HepG2 (cell line): Measurements from ENCODE around the gene BIN1. TPM values are rescaled to one million over a fixed set of nuclear protein-coding genes. Genes with fewer than 3 reads are reported as not detected.
A peak's percentile ranks its signal among the peaks of the same experiment; 100 is the strongest.

Source experiments
- ATAC-seq: fragments of 200-7000 bp; cut with Tn5 transposase; 3 replicates; pipeline ENCODE4 v1.9.1; 2020; ENCODE audit warnings: mild to moderate bottlenecking, moderate library complexity
- BruUV-seq: library from RNA; stranded (reverse); fragments of 400-500 nt; replicated peaks from 2 replicates; lab custom pipeline; 2021; lab: Mats Ljungman, UMichigan
- CTCF ChIA-PET: fragments of 300-600 bp; formaldehyde crosslinking; extraction: SDS; loops from one replicate; lab custom pipeline; 2021; ENCODE audit warnings: low total read pairs, inconsistent platforms, low intra/inter-chr PET ratio; lab: Yijun Ruan, JAX
- POLR2A ChIA-PET: fragments of 350-600 bp; sonication (Branson Sonifier 250); formaldehyde crosslinking; loops from one replicate; lab custom pipeline; 2020; ENCODE audit warnings: antibody characterized with exemption, inconsistent platforms; lab: Yijun Ruan, JAX
- DNase-seq: peaks from one replicate; pipeline ENCODE4 v3.0.0-alpha.2; 2015; ENCODE audit warnings: low spot score
- FAIRE-seq: peaks from 3 replicates; lab custom pipeline; 2011; peaks lifted over from hg19 to GRCh38; lab: Jason Lieb, UNC
- H2AFZ ChIP-seq: one replicate; pipeline ENCODE4 v1.6.1; 2011; ENCODE audit warnings: low read length, inconsistent platforms
- H3K27ac ChIP-seq: fragments of 300-600 bp; 3 replicates; pipeline ENCODE4 v1.8.0; 2011; ENCODE audit warnings: mixed run types, mild to moderate bottlenecking, mixed read lengths, low read length, inconsistent platforms; ENCODE audit not compliant: insufficient read depth; ENCODE audit errors: extremely low read length
- H3K27me3 ChIP-seq, 2 experiments: fragments of 200-600 bp in 1 of 2; 2 replicates in 1 of 2; 3 replicates in 1 of 2; pipeline versions ENCODE4 v1.6.0 to v1.8.0; 2011; ENCODE audit warnings: low read length in 2 of 2, mild to moderate bottlenecking in 2 of 2, moderate library complexity in 2 of 2, inconsistent platforms in 1 of 2; ENCODE audit not compliant: insufficient read depth in 2 of 2, control insufficient read depth in 1 of 2
- H3K36me3 ChIP-seq, 2 experiments: fragments of 200-600 bp in 1 of 2; replicated peaks in 1 of 2; 2 replicates in 1 of 2; 3 replicates in 1 of 2; pipeline versions ENCODE4 v1.5.1 to v1.8.0; 2011; ENCODE audit warnings: low read length in 2 of 2, inconsistent platforms in 1 of 2; ENCODE audit not compliant: insufficient read depth in 2 of 2, control insufficient read depth in 1 of 2
- H3K4me1 ChIP-seq: 2 replicates; pipeline ENCODE4 v1.5.1; 2012; ENCODE audit warnings: low read length, inconsistent platforms; ENCODE audit not compliant: insufficient read depth
- H3K4me2 ChIP-seq: 2 replicates; pipeline ENCODE4 v1.6.0; 2011; ENCODE audit warnings: low read depth, low read length, inconsistent platforms
- H3K4me3 ChIP-seq, 3 experiments: fragments of 200-600 bp in 1 of 3; sonication (generic), shearing (Covaris generic) in 1 of 3; replicated peaks in 1 of 3; 2 replicates each; pipeline ENCODE4 v1.5.1; 2011 to 2016; ENCODE audit warnings: low read length in 3 of 3, inconsistent platforms in 2 of 3, low read depth in 2 of 3, mild to moderate bottlenecking in 2 of 3, control low read depth in 1 of 3, mixed read lengths in 1 of 3; ENCODE audit not compliant: insufficient read depth in 1 of 3
- H3K79me2 ChIP-seq: one replicate; pipeline ENCODE4 v1.6.1; 2011; ENCODE audit warnings: low read length, inconsistent platforms; ENCODE audit not compliant: insufficient read depth
- H3K9ac ChIP-seq: 2 replicates; pipeline ENCODE4 v1.6.0; 2011; ENCODE audit warnings: mild to moderate bottlenecking, low read depth, low read length, inconsistent platforms; ENCODE audit not compliant: insufficient read depth
- H3K9me3 ChIP-seq: 2 replicates; pipeline ENCODE4 v1.5.1; 2012; ENCODE audit warnings: mild to moderate bottlenecking, low read length
- H4K20me1 ChIP-seq: 2 replicates; pipeline ENCODE4 v1.6.0; 2011; ENCODE audit warnings: inconsistent platforms, mild to moderate bottlenecking, low read length, moderate library complexity; ENCODE audit not compliant: insufficient read depth
- ATF7 ChIP-seq, 2 experiments: fragments of 450-650 bp in 1 of 2; sonication (generic) in 1 of 2; formaldehyde crosslinking in 1 of 2; IDR thresholded peaks; 2 replicates each; pipeline versions ENCODE4 v1.4.0 to v1.6.1; 2016 to 2020; ENCODE audit warnings: antibody characterized with exemption in 1 of 2, mild to moderate bottlenecking in 1 of 2, missing genetic modification reagents in 1 of 2
- DMAP1 ChIP-seq: IDR thresholded peaks from 2 replicates; pipeline ENCODE4 v1.6.1; 2016
- MATR3 ChIP-seq: sonication (generic); formaldehyde crosslinking; IDR thresholded peaks from 2 replicates; pipeline ENCODE4 v1.4.0; 2020; ENCODE audit warnings: missing genetic modification reagents
- ZBTB21 ChIP-seq: sonication (generic); formaldehyde crosslinking; IDR thresholded peaks from 2 replicates; pipeline ENCODE4 v1.4.0; 2020; ENCODE audit warnings: missing genetic modification reagents
- ZNF550 ChIP-seq: sonication (generic); formaldehyde crosslinking; IDR thresholded peaks from 2 replicates; pipeline ENCODE4 v1.4.0; 2020; ENCODE audit warnings: mild to moderate bottlenecking, missing genetic modification reagents, borderline replicate concordance
- ZNF564 ChIP-seq: sonication (generic); formaldehyde crosslinking; IDR thresholded peaks from 2 replicates; pipeline ENCODE4 v1.8.1; 2023; ENCODE audit warnings: mild to moderate bottlenecking, missing genetic modification reagents
- ZZZ3 ChIP-seq: sonication (generic); formaldehyde crosslinking; IDR thresholded peaks from 2 replicates; pipeline ENCODE4 v1.4.0; 2020; ENCODE audit warnings: missing genetic modification reagents, mild to moderate bottlenecking, borderline replicate concordance
- WGBS: methylation state at CpG from one replicate; pipeline ENCODE4 v1.1.6; 2017; ENCODE audit warnings: low lambda C conversion rate; 5-methylcytosine and 5-hydroxymethylcytosine counted together
- in situ Hi-C: cut with HindIII; loops from 2 replicates; pipeline ENCODE4 v1.10.0; 2017; ENCODE audit warnings: low pct_unique_long_range_greater_than_20kb; ENCODE audit not compliant: extremely low pct_ligation_motif_present
- intact Hi-C: fragments of 100-400 bp; cut with micrococcal nuclease; formaldehyde crosslinking; loops from one replicate; pipeline ENCODE4 v1.10.0; 2022; ENCODE audit not compliant: unreplicated experiment
- polyA plus RNA-seq, 8 experiments: library from polyadenylated mRNA; depleted of rRNA in 3 of 8; stranded (reverse) in 7 of 8; unstranded in 1 of 8; fragments of >200 nt; fragmentation: Illumina TruSeq in 4 of 8; extraction: Trizol in 4 of 8; gene quantifications; 2 replicates each; pipeline versions ENCODE4 v1.2.1 to v1.2.3, GENCODE V29; 2011 to 2016; ENCODE audit warnings: low read depth in 4 of 8, missing spikeins in 1 of 8, mixed read lengths in 1 of 8; ENCODE audit not compliant: insufficient read depth in 1 of 8
- total RNA-seq, 5 experiments: library from RNA; depleted of rRNA; stranded (reverse); fragments of >200 nt; fragmentation: Illumina TruSeq; extraction: Trizol; gene quantifications; 2 replicates each; pipeline ENCODE4 v1.2.3, GENCODE V29; 2016; ENCODE audit warnings: low read depth in 1 of 5
- TF ChIP-seq, protein P1 (sequence below): sonication (generic); formaldehyde crosslinking; IDR thresholded peaks from 2 replicates; pipeline ENCODE4 v1.4.0; 2020; ENCODE audit warnings: missing genetic modification reagents
- TF ChIP-seq, protein P2 (sequence below): sonication (generic); formaldehyde crosslinking; IDR thresholded peaks from 2 replicates; pipeline ENCODE4 v1.4.0; 2020; ENCODE audit warnings: missing genetic modification reagents, low read depth, mild to moderate bottlenecking, borderline replicate concordance

The BIN1 gene
- total and polyA plus RNA-seq, 2 of the 13 experiments (the other 11 are each of a cell fraction or from before 2014, with no cell fraction given) = 0.93 to 1.2 TPM

DNA sequence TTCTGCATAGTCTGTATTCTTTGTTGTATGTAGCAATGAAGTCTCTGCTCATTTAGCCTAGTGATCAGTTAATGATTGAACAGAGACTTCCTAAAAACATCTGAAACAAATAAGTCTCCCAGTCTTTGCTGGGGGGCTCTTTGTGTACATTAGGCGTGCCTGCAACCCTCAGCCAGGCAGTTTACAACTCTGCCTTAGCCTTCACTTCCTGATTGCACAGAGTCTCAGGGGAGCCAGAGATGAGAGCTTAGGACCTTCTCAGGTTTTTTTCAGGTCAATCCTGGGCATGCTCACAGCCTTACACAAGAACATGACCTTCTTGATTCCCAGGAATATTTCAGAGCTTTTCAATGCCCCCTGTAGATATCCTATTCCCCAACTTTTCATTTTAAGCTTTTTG lies 44.0 kb upstream of the BIN1 start:
- ChIA-PET POLR2A (no interaction called here), CTCF (no interaction called here)
- no peak for TF ChIP-seq DMAP1
- peak; percentile 90; the same call in 1 of the 2 replicates for TF ChIP-seq ZNF550 (CRISPR knock-in tag)
- TF ChIP-seq, protein P1, sequence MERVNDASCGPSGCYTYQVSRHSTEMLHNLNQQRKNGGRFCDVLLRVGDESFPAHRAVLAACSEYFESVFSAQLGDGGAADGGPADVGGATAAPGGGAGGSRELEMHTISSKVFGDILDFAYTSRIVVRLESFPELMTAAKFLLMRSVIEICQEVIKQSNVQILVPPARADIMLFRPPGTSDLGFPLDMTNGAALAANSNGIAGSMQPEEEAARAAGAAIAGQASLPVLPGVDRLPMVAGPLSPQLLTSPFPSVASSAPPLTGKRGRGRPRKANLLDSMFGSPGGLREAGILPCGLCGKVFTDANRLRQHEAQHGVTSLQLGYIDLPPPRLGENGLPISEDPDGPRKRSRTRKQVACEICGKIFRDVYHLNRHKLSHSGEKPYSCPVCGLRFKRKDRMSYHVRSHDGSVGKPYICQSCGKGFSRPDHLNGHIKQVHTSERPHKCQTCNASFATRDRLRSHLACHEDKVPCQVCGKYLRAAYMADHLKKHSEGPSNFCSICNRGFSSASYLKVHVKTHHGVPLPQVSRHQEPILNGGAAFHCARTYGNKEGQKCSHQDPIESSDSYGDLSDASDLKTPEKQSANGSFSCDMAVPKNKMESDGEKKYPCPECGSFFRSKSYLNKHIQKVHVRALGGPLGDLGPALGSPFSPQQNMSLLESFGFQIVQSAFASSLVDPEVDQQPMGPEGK (CRISPR knock-in tag) = 0 out of 2 replicates have a peak, but pooled peaks have one; percentile 27
- TF ChIP-seq MATR3 (CRISPR knock-in tag) = no peak
- no peak overlapping the region for H3K4me3 ChIP-seq
- in situ Hi-C loops = no loop called here
- no peak for FAIRE-seq
- DNase-seq = no peak
- 0% methylated on average over 1 of the region's 1 CpG for WGBS
- no peaks in the 10 kb centered on the region for H3K79me2 ChIP-seq
- H3K4me2 ChIP-seq = no peak overlapping the region
- no peak overlapping the region for H3K27ac ChIP-seq
- peaks cover 9% of the 10 kb centered on the region for H3K9me3 ChIP-seq
- no peaks in the 10 kb centered on the region for H3K36me3 ChIP-seq
- H3K27me3 ChIP-seq = peaks cover 0 to 13% of the 10 kb centered on the region in 2 experiments; a peak in 2 of 5 replicates
- no peak overlapping the region for H2AFZ ChIP-seq
- H3K9ac ChIP-seq = no peak overlapping the region
- intact Hi-C loops = no loop called here
- BruUV-seq = no TSS peak
- H3K4me1 ChIP-seq = no peaks in the 10 kb centered on the region
- ATAC-seq = no peak
- H4K20me1 ChIP-seq = no peaks in the 10 kb centered on the region

DNA sequence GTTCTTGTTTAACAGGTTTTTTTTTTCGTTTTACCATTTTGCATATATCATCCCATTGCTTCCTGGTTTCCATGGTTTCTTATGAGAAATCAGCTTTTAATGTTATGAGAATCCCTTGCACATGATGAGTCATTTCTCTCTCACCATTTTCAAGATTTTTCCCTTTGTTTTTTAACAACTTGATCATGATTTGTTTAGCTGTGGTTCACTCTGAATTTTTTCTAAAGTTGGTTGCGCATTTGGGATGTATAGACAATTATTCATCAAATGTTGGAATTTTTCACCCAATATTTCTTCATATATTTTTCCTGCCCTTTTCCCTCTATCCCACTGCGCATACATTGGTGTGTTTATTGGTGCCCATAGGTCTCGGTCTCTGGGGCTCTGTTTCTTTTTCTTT lies 42.4 kb upstream of the BIN1 start:
- no peak for DNase-seq
- Histone ChIP-seq H3K9me3 (peaks cover 9% of the 10 kb centered on the region), H3K79me2 (no peaks in the 10 kb centered on the region), H3K9ac (no peak overlapping the region), H4K20me1 (no peaks in the 10 kb centered on the region), H3K27ac (no peak overlapping the region), H3K36me3 (no peaks in the 10 kb centered on the region), H3K4me1 (no peaks in the 10 kb centered on the region)
- intact Hi-C loops (no loop called here), in situ Hi-C loops (no loop called here)
- no TSS peak for BruUV-seq
- TF ChIP-seq ZZZ3 (CRISPR knock-in tag) = no peak
- no peak for TF ChIP-seq ATF7 (IDR thresholded peaks at IDR 0.05)
- TF ChIP-seq ATF7 (CRISPR knock-in tag; IDR thresholded peaks at IDR 0.05) = no peak
- no peak for TF ChIP-seq ZBTB21
- TF ChIP-seq ZNF564 (CRISPR knock-in tag) = no peak
- TF ChIP-seq, protein P2, sequence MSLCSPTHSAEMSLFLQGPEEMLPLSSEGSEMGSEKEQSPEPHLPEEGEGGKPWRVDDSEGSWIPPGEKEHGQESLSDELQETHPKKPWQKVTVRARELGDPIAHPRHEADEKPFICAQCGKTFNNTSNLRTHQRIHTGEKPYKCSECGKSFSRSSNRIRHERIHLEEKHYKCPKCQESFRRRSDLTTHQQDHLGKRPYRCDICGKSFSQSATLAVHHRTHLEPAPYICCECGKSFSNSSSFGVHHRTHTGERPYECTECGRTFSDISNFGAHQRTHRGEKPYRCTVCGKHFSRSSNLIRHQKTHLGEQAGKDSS (CRISPR knock-in tag) = no peak
- TF ChIP-seq, all 625 proteins: peak for 0
- Histone ChIP-seq H2AFZ (no peak overlapping the region), H3K4me3 (no peak overlapping the region), H3K27me3 (peaks cover 0 to 8% of the 10 kb centered on the region in 2 experiments; a peak in 2 of 5 replicates), H3K4me2 (no peak overlapping the region)
- ChIA-PET CTCF (no interaction called here), POLR2A (interaction anchor here (0.6 kb wide), 1 partner anchor 37 kb away, joined by 4 read pairs; no protein-coding TSS in a partner anchor)
- 52% methylated on average over 4 of the region's 4 CpGs for WGBS
- no peak for ATAC-seq
- no peak for FAIRE-seq
